Activated CD8-positive, alpha-beta memory T cell treated with anti-CD3 and anti-CD28 coated beads for 24 hours (primary cell): ENCODE data around the gene LAYN.
A peak's percentile ranks its signal among the peaks of the same experiment; 100 is the strongest.

ENCODE experiments used
- DNase-seq: peaks from one replicate; pipeline ENCODE4 v3.0.0-alpha.2; 2020

LAYN gene

GRCh38 chr11:111562692-111563389 lies 22.3 kb downstream of the LAYN start:
- no peak for DNase-seq

- DNase-seq, result peak; percentile 78
Observed at GRCh38 chr11:111565114-111565720, 24.7 kb downstream of the LAYN start.

GRCh38 chr11:111566324-111566723 lies 25.8 kb downstream of the LAYN start:
- no peak for DNase-seq

DNA sequence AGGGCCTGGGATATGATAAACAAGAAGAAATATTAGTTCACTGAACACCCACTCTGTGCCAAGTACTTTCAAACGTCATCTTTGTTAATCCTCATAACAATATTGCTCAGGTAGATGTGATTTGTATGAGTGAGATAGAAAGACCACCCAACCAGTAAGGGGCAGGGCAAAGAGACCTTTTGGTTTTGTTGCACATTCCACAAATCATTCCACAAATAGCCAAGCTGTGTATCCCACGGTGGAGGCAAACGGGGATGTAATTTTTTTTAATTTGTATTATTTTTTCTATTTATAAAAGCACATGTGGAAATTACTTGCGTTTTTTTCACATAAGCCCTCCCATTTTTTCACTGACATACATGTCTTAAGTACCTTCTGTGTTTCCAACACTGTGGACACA lies 29.0 kb downstream of the LAYN start:
- DNase-seq, result no peak

DNA sequence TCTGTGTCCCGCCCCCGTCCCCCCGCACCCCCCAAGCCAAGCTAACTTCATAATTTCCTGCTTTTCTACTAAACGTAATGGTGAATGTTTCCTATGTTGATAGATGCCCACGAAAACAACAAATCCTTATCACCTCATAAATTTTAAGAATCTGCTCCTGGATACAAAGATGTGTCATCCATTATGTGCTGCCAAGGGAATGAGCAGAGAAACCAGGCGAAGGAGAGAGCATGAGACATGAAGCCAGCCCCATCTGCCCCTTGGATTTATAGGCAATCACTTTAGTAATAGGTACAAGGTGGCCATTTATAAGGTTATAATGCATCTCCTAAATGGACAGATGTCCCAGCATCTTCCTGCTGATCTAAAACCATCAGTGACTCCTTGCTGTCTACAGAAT lies 30.3 kb downstream of the LAYN start:
- DNase-seq, result no peak

- no peak for DNase-seq
Observed at GRCh38 chr11:111571829-111572501, 31.4 kb downstream of the LAYN start.

- DNase-seq, result no peak
Observed at GRCh38 chr11:111572581-111572980, 32.1 kb downstream of the LAYN start.

DNA sequence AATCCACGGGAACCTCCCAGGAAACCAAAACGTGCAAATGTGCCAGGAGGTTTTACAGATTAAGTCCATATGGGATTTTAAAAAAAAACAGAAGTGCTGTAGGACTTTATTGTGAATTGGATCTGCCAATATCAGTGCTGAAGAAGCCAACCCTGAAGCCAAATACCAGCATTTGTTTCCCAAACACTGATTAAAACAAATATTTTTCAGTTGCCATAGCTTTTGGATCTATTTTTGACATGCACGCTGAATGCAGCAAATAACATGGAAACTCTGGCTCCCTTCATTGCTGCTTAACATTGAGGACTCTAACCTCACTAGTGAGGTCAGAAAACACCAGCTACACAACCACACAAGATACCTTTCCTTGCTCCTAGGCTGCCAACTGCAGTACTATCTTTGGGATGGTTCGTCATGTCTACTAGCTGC lies 33.3 kb downstream of the LAYN start:
- DNase-seq, result no peak

DNA sequence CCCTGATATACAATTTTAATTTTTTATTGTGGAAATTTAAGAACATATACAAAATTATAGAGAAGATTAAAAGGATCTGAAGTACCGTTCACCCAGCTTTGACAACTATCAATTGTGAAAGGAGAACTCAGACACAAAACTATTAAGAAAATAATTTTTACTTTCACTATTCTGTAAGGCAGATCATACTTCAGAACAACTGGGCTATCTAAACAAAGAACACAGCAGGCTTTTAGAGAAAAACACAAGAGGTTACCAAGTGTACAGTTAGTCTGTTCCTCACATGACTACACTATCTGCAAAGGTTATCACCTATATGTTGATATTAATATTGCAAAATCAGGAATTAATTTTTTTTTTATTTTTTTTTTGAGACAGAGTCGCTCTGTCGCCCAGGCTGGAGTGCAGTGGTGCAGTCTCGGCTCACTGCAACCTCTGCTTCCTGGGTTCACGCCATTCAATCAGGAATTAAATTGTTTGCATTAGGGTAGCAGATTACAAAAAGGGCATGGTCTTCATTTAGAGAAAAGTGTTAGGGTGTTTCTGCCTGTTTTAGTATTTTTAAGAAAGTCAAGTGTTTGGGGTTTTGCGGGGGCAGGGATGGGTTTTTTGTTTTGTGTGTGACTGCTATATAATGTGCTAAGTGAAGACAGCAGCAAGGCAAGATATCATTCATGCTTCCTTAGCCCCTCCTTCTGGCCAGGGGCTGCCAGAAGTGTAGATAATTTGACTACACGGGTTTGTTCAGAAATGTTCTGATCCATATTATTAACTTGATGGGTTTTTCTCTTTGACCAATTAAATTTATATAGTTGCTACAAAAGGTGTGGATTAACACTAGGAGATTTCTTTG lies 34.1 kb downstream of the LAYN start:
- no peak for DNase-seq

DNA sequence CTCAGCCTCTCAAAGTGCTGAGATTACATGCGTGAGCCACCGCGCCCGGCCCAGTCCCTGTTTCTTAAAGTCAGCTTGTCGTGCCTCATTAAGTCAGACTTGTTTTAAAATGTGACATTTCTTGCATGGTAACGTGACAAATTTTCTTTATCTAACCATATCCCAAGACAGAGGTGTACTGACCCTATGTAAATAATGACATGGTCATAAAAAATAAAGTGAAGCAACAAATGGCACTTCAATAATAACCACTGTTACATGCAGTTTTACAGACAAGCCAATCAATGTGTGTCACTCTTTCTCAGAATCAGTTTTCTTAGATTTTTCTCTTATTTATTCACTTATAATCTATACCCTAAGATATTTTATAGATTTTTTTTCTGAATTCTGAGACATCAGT lies 35.2 kb downstream of the LAYN start:
- no peak for DNase-seq

DNA sequence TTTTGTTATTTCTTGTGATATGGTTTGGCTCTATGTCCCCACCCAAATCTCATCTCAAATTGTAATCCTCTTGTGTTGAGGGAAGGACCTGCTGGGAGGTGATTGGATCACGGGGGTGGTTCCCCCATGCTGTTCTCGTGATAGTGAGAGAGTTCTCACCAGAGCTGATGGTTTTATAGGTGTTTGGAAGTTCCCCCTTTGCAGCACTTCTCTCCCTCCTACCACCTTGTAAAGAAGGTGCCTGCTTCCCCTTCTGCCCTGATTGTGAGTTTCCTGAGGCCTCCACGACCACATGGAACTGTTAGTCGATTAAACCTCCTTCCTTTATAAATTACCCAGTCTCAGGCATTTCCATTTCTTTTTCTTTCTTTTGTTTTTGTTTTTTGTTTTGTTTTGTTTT lies 37.3 kb downstream of the LAYN start:
- DNase-seq, result no peak

GRCh38 chr11:111581341-111581740 lies 40.8 kb downstream of the LAYN start:
- no peak for DNase-seq

GRCh38 chr11:111582163-111582562 lies 41.6 kb downstream of the LAYN start:
- DNase-seq, result no peak

DNA sequence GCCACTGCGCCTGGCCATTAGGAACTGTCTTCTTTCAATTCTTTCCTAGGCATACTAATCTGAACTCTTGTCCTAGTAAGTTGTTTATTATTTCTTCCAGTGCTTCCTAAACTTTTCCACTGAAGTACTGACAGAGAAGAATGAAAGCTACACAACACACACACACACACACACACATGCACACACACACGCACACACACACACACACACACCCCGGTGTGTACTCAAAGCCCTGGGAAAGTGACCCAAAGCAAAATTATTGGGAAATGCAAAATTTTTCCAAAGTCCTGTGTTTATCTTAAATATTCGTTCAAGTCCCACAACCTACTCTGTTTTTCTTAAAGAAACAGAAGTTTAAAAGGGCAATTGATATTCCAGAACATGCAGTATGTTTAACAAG lies 42.4 kb downstream of the LAYN start:
- DNase-seq, result no peak

DNA sequence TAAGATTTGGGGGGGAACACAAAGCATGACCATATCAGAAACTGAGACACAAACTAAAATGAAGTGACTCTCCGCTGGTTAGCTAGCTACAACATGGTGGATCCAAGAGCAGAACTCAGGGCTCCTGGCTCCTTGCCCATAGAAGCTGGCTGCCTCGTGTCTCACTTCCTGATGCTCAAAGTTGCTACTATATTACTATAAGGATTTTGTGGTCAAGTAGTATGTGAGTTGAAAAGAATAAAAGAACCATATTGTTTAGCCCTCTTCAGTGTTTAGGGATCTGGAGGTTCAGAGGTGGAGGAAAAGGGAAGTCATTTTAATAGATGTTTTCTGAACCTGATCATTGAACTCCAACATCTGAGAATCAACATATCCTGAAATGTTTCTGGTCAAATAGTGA lies 44.9 kb downstream of the LAYN start:
- no peak for DNase-seq

GRCh38 chr11:111586388-111586831 lies 45.9 kb downstream of the LAYN start:
- no peak for DNase-seq

GRCh38 chr11:111589114-111589513 lies 48.6 kb downstream of the LAYN start:
- no peak for DNase-seq

DNA sequence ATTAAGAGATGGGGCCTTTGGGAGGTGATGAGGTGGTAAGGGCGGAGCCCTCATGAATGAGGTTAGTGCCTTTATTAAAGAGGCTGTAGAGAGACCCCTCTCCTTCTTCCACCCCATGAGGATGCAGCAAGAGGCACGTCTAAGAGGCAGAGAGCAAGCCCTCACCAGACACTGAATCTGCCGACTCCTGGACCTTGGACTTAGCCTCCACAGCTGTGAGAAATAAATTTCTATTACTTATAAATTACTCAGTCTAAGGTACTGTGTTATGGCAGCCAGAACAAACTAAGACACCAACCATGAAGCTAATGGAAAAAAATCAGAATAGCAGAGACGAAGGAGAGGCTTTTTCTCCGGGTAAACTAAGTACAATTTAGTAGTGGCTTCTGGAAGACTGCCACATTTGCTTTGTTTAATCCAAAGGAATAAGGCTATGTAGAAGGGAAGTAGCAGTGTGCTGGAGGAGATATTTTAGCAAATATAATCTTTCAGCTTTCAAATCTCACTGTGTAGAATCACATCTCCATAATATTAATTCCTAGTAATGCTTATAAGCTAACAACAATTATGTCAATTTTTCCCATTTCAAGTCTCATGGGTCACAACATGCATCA lies 49.5 kb downstream of the LAYN start:
- DNase-seq, result no peak

- no peak for DNase-seq
Observed at GRCh38 chr11:111591187-111591960, 50.9 kb downstream of the LAYN start.

- no peak for DNase-seq
Observed at GRCh38 chr11:111592491-111592890, 52.0 kb downstream of the LAYN start.

DNA sequence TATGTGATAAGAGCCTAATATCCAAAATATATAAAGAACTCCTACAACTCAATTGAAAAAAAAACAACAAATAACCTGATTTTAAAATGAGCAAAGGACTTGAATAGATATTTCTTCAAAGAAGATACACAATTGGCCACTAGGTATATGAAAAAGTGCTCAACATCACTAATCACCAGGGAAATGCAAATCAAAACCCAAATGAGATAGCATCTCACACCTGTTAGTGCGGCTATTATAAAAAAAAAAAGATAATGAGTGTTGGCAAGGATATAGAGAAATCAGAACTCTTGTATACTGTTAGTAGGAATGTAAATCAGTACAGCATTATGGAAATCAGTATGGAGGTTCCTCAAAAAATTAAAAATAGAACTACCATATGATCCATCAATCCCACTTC lies 55.8 kb downstream of the LAYN start:
- no peak for DNase-seq

GRCh38 chr11:111598148-111598547 lies 57.6 kb downstream of the LAYN start:
- no peak for DNase-seq
